Head of caudate nucleus (tissue), 42 donors: Measurements from ENCODE around the gene PANK1.
A peak's percentile ranks its signal among the peaks of the same experiment; 100 is the strongest.

ENCODE experiments used
- DNase-seq, 42 donors: peaks; one replicate each; pipeline versions ENCODE4 v3.0.0 to v3.0.0-alpha.2; 2020 to 2021; ENCODE audit warnings: mixed read lengths in 7 of 42
- intact Hi-C: fragments of 100-400 bp; cut with DNase I; formaldehyde crosslinking; loops from one replicate; pipeline ENCODE4 v1.15.0; 2022

PANK1 gene

DNA sequence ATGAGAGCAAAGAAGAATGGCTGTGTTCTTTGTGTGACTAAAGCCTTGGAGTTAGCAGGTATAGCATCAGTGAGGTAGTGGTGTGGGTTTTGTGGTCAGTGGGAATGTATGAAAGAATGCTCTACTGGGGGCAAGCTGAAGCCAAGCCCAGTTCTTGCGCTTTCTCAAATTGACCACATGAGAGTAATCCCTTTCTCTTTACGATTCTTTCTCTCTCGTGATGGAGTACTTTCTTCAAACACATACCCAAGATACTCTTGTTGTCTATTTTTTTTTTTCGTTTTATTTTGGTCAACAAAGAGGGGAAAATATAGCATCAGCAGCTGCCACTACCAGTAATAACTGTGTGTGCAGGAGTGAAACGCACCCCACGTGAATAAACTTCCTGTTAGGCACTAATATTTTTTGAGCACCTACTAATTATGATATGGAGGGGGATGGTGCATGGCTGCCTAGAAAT lies 8.4 kb upstream of the PANK1 start:
- no peak for DNase-seq
- intact Hi-C loops = no loop called here

DNA sequence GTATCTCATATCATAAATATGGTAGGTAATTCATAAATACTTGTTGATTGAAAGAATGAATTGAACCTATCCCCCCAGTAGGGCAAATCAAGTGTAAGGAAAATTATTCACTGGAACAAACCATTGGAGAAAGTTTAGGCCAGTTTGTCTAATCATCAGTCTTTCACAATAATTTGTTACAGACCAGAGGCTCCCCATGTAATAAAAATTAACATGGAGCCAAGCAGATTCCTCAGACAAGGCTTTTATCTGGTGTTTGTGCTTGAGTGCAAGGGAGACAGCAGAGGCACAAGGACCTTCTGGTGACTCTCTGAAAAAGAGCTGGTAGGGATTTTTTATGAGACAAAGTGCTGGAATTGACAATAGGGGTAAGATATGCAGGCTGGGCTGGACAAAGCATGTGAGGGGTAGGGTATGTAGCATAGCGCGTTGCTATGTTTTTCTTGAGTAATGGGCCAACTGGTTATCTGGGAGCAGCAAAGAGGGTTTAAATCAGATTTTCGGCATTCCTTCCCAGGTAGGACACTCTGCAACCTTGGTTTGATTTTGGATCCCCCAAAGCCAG lies 7.8 kb upstream of the PANK1 start:
- no peak for DNase-seq
- intact Hi-C loops = no loop called here

DNA sequence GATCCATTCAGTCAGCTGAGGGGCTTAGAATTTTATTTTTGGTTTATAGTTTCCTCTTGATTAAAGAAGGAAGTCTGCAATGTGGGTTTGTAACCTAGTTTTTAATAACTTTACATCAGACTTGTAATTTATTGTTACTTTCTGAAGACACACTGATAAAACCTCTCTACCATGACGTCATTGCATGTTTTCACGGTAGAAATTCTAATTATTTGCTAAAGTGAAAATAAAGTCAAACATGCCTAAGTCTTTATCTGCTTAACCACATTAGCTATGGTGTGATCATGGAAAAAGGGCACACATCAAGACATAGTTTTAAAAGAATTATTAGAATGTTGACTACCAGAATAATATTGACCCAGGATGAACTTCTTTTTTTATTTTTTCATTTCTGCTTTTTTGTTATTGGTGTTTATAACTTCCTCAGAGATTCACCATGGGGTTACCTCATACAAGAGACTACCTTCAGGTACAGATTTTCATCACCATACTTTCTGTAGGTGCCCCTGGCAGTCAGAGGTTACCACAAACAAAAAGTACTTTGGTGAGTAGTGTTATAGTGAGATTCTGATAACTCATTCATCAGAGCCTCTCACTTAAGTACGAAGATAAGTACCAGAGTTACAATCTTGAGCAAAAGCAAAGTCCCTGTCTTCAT lies 7.0 kb upstream of the PANK1 start:
- intact Hi-C loops = no loop called here
- DNase-seq = no peak

DNA sequence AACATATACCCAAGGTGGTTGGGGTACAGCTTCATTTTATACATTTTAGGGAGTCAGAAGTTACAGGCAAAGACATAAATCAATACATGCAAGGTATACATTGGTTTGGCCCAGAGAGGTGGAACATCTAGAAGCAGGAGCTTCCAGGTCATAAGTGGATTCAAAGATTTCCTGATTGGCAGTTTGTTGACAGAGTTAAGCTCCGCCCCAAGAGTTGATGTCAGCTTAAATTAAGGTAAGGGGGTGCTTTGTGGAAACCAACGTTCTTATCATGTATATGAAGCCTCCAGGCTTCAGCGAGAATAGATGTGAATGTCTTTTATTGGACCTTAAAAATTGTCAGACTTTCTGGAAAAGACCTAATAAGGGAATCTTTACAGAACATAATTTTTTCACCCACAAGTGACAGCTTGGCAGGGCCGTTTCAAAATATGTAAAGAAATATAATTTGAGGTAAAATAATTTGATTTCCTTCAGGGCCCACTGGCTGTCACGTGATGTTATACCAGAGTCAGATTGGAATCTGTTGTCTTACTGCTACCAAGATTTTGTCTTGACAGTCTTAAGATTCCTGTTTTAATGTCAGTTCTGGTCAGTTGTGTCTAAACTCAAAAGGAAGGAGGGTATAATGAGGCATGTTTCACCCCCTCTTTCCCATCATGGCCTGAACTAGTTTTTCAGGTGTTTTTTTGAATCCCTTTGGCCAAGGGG lies 6.3 kb upstream of the PANK1 start:
- DNase-seq = no peak
- intact Hi-C loops = no loop called here

DNA sequence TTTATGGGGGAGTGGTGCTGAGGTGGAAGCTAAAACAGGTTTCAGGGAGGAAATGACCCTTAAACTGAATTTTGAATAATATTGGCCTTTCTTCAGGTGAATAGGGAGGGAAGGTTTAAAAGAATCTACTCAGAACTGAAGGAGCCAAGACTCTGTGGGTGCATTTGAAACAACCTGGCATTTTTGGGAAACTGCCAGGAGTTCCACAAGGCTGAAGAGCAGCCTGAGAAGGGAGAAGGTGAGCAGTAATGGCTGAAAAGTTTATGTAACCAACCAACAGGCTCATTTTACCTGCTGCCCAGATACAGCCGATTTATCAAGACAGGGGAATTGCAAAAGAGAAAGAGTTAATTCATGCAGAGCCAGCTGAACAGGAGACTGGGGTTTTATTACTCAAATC lies 4.0 kb upstream of the PANK1 start:
- DNase-seq = no peak
- intact Hi-C loops = no loop called here

DNA sequence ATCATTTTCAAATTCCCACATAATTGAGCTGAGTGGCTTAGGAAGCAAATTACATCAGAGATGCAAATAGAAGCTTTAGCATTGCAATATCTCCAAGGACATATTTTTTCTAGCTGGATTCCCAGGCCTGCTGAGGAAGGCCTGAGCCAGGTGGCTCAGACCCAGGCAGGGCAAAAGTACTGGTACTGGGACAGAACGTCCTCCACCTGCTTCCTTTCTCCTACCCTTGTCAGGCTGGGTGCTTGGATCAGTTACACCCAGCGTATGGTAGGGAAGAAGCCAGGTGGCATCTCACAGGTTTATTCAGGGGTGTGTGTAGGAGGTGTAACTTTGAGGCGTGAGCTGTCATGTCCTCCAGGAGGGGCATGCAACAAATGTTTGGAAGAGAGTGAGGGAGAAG lies 3.0 kb upstream of the PANK1 start:
- intact Hi-C loops = no loop called here
- no peak for DNase-seq

DNA sequence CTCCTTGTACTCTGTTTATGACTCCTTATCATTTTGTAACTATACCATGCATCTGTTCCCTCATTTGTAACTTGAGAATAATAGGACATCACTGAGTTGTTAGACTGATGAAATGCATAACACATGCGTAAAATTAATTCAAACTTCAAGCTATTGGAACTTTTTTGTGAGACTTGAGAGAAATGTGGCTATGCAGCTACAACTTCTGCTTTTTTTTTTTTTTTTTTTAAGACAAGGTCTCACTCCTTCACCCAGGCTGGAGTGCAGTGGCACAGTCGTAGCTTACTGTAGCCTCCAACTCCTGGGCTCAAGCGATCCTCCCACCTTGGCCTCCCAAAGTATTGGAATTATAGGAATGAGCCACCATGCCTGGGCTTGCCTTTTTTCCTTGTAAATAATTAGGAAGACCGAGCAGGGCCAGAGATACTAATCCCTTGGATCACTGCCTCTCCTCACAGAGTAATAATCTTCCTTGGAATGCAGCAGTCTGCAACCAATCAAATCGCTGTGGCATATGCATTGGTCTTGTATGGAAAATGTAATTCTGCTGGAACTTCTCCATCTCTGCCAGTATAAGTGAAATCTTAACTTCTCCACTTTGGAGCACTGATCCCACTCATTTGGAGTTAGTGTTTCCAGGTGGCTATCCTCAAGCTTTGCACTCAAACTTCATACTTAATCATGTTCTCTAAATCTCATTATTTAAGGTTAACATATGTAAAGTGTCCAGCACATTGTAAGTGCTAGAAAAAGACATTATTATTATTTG lies 2.0 kb upstream of the PANK1 start:
- intact Hi-C loops = no loop called here
- no peak for DNase-seq

DNA sequence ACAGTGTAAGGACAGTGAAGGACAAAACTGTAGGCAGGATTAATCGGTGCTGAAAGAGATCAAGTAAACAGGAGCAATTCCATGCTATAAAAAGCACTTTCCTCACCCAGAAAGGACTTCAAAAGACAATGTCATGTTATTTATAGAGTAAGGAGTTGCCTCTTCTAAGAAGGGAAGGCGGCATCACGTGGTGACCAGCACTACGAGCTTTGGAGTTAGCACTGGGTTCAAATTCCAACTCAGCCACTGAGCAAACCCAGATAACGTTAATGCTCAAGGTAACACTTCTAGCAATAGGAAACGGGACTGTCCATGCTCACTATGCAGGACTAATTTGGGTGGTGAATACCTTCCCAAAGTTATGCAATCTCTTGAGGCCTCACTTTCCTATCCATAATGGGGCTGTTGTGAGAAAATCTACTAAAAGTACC lies 715 bp upstream of the PANK1 start:
- DNase-seq = peak in 17 of 42 donors; percentile 3 to 49 (median 19)
- intact Hi-C loops = loop anchor here (2.0 kb wide), 1 partner anchor 55 kb away; the partner anchor contains the start of gene KIF20B

DNA sequence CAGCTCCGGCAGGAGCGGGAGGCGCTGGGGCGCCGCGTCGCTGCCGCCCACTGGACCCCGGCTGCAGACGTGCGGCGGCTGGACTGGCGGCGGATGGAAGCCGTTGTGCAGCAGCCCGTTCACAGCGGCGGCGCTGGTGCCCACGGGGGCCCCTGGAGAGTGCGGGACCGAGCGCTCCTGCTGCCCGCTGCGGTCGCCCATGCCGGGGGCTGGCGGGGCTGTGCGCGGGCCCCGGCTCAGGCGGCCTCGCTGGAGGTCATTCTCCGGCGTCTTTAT lies 413 bp downstream of the PANK1 start:
- intact Hi-C loops = loop anchor here (2.0 kb wide), 1 partner anchor 56 kb away; the partner anchor contains the start of gene KIF20B
- peak in 8 of 42 donors; percentile 11 to 73 (median 42) for DNase-seq

DNA sequence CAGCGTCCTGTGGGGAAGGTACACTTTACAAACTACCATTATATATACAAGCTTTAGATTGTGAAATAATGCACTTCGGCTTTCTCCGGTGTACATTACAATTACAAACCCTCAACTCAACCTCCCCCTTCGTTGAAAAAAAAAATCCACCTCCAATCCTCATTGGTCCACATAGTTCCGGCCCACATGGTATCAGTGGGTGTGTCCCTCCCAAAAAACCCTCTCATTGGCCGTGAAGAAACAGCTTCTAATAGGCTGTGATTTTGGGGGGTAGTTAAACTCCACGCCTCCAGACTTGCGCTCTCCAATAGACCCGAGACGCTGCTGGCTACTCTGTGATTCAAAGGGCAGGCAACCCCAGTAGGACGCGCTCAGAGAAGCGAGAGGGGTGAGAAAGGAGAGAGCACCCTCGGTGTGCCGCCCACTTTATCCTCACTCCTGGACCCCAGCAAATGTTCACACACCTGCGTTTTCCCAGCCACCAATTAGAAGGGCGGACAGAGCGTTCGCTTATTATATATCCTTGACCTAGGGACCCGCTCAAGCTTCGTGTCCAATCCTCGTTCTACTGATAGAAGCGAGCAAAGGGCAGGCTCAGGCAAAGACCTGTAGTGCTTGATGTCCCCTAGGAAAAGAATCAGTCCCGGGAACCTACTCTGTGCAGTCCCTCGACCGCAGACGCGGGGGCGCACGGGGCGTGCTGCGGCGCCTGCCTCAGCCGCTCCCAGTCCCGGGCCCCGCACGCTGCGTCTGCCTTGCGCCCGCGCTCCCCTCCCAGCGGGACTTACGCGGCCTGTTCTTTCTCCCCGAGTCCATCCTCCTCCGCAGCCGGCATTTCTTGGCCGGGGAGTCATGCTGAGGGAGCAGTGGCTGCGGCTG lies 991 bp downstream of the PANK1 start:
- intact Hi-C loops = loop anchor here (2.0 kb wide), 1 partner anchor 57 kb away; the partner anchor contains the start of gene KIF20B
- peak; percentile 64 to 94 (median 85) for DNase-seq

DNA sequence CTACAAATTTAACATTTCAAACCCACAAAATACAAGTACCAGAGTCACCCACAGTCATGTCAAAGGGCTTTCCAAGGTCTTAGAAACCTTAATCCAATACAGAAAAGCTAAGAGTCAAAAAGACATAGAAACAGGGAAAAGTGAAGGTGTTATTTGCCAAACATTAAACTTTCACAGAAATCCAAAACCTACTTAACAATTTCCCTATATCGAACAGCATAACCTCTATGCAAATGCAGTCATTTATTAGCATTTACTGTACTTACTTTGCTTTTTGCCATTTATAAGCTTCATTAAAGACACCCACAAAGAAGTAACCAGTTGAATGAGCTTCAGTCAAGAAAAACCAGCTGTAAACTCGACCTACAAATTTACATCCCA lies 1.6 kb downstream of the PANK1 start:
- intact Hi-C loops = no loop called here
- DNase-seq = no peak

DNA sequence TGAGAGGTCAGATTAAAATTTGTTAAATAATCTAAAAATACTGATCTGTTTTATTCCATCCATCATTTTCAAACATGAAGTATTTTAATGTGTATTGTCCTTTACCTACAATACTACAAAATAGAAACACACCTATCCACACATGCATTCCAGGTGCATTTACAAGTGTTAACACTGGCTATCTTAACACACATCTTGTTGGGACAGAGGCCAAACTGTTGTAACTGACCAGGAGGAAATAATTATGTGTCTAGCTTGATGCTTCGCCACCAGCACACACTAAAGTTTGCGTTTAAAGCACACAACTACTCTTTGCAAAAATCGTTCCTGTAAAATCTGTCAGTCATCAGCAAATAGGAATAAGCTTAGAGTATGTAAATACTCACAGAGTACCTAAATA lies 2.8 kb downstream of the PANK1 start:
- no peak for DNase-seq
- intact Hi-C loops = no loop called here

DNA sequence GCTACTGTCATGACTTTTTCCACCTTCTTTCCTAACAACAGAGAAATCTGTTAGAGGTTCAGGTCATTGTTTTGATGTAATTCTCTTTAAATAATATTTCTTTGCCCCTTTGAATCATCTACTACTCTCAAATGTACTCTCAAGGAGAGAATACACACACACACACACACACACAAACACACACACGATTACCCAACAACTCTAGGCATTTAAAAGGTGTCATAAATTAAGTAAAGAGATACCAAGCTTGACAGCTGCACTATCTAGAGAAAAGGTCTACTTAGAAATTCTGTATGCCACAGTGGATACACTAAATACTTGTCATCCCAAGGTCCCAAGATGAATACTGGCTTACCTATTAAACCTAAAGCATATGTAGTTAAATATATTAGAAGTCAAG lies 4.8 kb downstream of the PANK1 start:
- intact Hi-C loops = no loop called here
- DNase-seq = no peak

DNA sequence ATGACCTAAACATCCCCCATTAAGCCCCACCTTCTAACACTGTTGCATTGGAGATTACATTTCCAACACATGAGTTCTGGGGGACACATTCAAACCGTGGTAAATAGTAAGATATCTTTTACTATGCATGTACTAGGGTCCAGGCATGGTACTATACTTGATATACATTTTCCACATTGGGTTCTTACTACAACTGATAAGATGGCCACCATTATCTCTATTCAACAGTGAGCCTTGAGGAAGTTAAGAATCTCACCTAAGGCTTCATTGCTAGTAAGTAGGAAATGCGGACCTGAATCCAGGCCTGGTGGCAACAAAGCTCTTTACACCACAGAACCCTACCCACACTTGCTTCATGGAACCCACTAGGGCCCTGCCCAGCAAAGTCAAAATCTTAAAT lies 5.7 kb downstream of the PANK1 start:
- intact Hi-C loops = no loop called here
- DNase-seq = no peak

DNA sequence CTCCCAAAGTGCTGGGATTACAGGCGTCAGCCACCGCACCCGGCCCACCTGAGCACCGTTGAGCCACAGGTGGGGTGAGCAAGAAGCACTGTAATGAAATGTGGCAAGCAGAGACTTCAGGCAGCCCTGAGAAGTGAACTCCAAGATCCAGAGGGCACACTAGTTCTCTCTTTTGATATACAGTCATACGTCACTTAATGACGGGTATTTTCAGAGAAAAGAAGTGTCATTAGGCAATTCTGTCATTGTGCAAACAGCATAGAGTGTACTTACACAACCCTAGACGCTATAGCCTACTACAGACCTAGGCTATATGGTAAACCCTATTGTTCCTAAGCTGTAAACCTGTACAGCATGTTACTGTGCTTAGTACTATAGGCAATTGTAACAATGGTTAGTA lies 7.9 kb downstream of the PANK1 start:
- DNase-seq = no peak

DNA sequence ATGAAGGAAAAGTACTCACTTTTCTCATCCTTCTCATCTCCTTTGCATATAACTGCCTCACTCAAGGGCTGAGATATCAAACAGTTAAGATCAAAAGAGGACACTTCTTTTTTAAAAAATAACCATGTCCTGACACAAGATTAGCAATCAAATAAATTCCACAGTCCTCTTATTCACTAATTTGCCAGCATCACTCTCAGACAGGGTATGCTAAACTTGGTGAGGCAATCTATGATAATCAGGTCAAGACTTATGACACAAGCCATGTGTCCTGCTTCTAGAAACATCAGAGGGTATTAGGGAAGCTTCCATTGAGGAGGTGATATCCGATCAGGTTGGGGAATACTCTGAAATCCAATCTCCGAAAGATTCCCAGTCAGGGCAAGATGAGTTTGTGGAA lies 10.4 kb downstream of the PANK1 start:
- no peak for DNase-seq
- intact Hi-C loops = no loop called here

More for the DNA sequence above, 7.9 kb downstream of the PANK1 start:
- intact Hi-C loops = no loop called here

DNA sequence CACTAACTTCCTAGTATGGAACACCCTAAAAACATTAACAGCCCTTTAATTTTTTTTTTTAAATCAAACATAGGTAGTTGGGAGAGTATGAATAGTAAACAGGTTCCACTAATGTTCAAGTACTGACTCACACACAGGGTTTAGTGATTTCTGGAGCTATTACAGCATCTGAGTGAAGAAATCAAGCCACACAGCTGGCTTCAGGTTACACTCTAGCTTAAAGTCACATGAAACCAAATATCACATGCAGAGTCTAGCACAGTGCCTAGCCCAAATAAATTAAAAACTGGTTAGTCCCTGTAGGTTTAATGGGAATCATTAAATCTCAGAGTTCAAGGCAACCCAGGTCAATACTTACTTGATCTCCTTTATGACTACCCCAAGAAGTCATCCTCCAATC lies 11.6 kb downstream of the PANK1 start:
- intact Hi-C loops = no loop called here
- DNase-seq = no peak

DNA sequence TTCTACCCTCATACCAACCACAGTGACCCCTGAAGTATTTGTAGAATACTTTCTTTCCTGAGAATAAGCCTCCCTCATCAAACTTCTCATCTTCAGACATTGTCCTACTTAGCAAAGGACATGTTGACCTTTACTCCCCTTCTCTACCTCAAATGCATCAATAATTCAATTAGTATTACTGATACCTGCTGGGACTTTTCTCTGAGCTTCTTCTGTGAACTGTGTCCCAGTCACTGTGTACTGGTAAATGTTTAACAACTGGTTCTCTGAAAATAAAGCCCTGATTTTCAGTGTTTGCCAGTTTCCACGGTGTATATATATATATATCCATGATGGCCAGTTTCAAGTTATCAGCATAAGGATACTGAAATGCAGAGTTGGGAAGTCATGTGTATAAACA lies 12.2 kb downstream of the PANK1 start:
- intact Hi-C loops = no loop called here
- no peak for DNase-seq

DNA sequence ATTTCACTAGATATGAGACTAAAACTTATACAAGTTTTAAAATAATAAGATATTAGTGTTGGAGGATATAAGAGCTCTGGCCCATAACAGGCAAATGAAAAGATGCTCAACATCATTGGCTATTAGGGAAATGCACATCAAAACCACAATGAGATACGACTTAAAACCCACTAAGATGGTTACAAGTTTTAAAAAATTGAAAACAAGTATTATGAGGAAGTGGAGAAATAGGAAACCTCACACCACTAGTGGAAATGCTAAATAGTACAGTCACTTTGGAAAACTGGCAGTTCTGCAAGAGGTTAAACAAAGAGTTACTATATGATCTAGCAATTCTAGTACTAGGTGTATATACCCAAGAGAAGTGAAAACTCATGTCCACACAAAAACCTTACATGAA lies 17.2 kb downstream of the PANK1 start:
- no peak for DNase-seq
- intact Hi-C loops = no loop called here
